Gastroesophageal sphincter (tissue), 3 donors: Measurements from ENCODE around the gene KCNMA1.

ENCODE experiments used
- CTCF ChIP-seq, 4 experiments: fragments of 200-600 bp in 2 of 4; fragments of 450-650 bp in 2 of 4; sonication (generic) in 1 of 4; IDR thresholded peaks; one replicate each; pipeline ENCODE4 v1.5.1; 2017 to 2019; ENCODE audit warnings: antibody characterized with exemption in 4 of 4, mild to moderate bottlenecking in 2 of 4, moderate library complexity in 2 of 4
- POLR2A ChIP-seq, 2 donors: fragments of 450-650 bp; IDR thresholded peaks; one replicate each; pipeline ENCODE4 v1.6.1; 2017; ENCODE audit warnings: antibody characterized with exemption in 2 of 2, mild to moderate bottlenecking in 2 of 2, moderate library complexity in 1 of 2
- POLR2AphosphoS5 ChIP-seq: sonication (generic); formaldehyde crosslinking; IDR thresholded peaks from one replicate; pipeline ENCODE4 v1.6.1; 2017; ENCODE audit warnings: antibody characterized with exemption

- TF ChIP-seq CTCF (IDR thresholded peaks at IDR 0.05) (no peak), POLR2A (IDR thresholded peaks at IDR 0.05) (no peak), POLR2AphosphoS5 (no peak)
These were observed 448.5 kb downstream of the KCNMA1 start for GRCh38 chr10:77189075-77189474.
